GM19035 (cell line): ENCODE measurements around the gene MAST4.

Experiments used
- ATAC-seq: cut with Tn5 transposase; IDR thresholded peaks from one replicate; pipeline ENCODE4 v1.9.1; 2021; ENCODE audit not compliant: unreplicated experiment

The MAST4 gene

DNA sequence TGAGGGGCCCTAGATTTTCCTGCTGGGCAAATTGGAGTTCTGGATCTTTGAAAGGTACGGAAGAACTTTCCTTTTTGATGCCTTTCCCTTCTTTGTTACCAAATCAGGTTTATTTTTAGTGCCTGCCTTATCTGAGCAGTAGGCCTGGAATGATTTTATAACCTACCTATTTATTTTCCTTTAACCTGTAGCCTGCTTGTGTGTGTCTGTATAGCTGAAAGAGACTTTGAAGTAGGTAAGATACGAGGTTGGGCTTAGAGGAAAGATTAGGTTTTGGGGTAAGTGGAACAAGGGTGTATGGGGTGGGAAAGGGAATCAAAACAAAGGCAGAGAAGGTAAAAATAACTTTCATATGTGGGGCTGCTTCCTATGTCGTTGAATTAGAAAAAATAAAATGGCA, 389.2 kb downstream of the MAST4 start:
- ATAC-seq = no peak

DNA sequence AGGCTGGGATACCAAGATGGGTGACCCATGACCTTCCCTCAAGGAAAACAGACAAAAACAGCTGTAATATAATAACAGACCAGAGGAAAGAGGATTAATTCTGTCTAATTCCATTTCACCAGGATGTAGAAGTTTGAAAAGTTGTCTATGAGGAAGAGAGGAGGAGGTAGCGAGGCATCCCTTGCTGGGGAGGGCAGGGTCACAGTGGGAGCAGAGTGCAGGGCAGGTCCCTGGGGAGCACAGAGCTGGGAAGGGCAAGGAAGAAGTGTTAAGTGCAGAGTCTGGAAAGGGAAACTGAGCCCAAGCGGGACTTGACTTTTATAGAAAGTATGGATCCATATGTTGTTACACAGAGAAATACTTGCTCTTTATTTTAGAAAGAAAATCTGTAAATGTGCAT, 389.8 kb downstream of the MAST4 start:
- no peak for ATAC-seq

DNA sequence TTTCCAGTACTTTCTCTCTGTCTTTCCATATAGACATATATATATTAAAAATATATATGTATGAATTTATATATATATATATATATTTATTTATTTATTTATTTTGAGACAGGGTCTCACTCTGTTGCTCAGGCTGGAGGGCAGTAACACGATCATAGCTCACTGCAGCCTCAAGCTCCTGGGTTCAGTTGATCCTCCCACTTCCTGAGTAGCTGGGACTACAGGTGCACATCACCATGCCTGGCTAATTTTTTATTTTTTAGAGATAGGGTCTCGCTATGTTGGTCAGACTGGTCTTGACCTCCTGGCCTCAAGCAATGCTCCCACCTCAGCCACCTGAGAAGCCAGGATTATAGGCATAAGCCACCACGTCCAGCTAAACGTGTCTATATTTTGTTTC, 390.3 kb downstream of the MAST4 start:
- no peak for ATAC-seq

DNA sequence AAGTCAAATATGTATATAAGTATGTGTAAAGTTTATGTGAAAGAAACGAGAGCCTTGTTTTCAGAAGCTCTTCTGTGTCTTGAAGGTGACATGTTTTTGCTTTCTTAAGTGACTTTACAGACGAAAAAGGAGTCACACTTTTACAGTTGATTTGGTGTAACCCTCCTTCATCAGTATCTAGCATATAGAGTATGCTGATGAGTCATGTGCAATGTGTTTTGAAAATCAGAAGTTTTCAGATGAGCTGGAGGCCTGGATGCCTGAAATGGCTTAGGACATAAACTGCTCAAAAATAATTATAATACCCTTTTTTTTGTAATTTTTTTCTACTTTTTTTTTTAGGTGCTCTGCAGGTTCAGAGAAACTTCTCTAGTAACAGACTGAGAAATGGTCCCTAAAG, 390.9 kb downstream of the MAST4 start:
- ATAC-seq = no peak

DNA sequence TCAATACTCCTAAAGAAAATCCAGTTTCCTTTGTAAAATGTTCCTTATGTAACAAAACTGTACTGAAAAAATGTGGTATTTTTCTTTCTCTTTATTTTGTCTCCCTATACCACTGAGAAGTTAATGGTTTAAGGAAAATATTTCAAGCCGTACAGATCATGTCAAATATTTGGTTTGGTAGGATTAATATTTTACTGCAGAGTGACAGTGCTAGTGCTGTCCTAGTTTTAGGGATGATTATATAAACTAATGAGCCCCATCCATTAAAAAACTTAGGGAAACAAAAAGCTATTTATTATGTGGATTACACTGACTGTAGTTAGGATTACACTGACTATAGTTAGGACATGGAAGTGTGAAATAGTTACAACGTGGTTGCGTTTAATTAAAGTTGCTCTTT, 391.3 kb downstream of the MAST4 start:
- ATAC-seq = no peak

DNA sequence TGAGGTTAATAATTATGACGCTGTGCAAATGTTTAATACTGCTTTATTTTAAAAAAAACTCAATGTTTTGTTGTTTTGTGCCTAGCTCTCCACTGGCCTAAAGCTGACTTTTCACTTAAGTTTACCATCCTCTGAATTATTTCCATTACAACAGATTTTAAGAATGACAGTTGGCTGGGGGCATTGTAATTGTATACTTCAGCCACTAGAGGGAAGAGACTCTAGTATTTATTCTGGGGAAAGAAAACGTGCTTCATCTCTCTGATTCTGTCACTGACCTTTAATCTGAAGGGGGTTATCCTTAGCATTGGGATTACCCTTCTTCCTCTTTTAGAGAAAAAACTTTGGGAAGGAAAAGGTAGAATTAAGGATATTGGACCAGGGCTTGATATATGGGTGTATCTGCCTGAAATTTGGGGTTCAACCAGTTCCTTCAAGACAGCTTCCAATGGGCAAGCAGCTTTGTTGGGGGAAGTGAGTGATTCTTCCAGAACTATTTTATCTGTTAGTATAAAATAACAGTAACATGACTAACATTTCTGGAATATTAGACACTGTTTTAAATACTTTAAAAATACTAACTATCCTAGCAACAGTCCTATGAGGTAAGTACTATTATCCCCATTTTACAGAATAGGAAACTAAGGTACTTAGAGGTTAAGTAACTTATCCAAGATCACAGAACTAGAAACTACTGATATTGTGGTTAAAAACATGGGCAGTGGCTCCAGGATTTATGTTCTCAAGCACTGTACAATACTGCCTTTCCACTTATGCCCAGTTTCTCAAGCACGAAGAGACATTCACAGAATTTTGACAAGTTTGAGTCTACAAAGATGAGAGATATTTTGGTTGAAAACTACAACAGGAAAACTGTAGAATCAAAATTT, 392.0 kb downstream of the MAST4 start:
- ATAC-seq = peak; percentile 58

DNA sequence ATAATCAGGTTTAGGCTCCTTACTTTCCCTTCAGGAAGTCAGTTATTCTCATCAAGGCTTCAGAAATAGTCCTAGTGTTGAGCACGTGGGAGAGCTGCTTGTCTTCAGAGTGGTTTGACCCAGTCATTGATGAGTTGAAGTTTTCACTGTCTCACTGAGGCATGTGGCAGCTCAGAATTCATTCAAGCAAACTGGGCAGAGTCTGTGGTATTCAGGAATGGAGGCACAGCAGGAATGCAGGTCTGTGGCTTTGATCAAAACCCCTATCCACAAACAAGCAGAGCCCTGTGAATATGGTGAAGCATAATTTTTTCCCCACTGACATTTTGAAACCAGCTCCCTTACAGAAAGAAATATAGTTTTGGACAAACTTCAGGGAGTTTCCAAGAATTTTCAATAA, 393.1 kb downstream of the MAST4 start:
- ATAC-seq = no peak

DNA sequence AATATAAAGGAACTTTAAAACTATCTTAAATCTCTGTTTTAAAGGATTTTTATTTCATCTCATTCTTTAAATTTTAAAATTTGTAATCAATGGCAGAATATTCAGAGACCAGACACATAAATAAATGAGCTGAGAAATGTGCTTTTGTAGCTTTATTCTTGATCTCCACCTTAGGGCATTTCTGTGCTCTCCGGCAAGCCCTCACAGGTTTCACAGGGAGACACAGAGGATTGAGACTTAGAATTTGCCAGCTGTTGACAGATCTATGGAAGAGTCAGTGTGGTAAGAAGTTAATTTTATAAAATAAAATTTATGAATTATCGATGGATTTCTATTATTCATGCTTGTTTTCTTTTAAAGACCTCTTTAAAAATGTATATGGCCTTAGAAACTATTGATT, 393.6 kb downstream of the MAST4 start:
- no peak for ATAC-seq

DNA sequence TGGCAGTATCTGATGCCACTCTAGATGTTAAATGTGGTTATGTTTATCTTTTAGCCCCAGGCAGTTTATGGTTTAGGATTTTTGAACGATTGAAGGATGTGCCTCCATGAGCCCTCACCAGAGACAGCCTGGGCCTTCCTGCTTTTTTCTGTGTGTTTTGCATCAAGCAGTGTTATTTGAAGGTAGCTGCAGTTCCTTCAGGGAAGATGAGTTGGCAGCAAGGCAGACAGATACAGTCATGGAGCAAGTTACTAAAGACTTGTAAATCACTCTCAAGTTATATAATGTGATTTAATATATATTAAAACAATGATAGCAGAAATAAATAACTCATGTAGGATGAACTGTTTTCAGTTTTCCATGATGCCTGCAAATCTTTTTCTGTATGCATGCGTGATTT, 395.6 kb downstream of the MAST4 start:
- no peak for ATAC-seq

DNA sequence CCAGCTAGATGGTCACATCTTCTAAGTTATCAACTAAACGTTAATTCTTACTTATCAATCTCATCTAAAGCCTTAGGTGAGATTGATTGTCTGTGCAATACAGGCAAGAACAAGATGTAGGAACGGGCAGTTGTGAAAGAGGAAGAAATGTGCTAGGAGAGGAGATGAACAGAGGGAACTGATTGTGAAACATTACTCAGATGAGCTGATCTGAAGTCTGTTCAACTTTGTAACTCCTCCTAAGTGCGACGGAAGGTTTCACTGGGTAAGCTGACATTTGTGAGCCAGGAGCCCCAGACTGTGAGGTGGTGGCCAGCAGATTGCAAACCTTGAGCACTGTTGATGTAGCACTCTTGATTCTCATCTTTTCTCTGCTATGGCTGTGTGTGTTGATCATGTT, 396.4 kb downstream of the MAST4 start:
- no peak for ATAC-seq

DNA sequence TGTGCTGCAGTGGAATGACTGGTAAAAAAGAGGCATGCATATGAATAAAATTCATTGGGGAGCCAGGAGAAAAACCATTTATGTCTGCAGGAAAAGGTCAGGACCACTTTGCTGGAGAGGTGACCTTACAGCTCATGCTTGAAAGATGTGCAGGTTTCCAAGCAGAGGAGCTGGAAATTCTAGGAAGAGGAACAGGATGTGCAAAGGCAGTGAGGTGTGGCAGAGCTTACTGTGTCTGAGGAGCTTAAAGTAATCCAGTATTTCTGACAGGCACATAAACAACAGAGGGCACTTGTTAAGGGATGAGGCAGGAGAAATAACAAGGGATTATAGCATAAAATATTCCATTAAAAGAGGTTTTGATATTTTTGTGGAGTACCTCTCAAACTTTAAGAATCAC, 397.3 kb downstream of the MAST4 start:
- ATAC-seq = no peak

DNA sequence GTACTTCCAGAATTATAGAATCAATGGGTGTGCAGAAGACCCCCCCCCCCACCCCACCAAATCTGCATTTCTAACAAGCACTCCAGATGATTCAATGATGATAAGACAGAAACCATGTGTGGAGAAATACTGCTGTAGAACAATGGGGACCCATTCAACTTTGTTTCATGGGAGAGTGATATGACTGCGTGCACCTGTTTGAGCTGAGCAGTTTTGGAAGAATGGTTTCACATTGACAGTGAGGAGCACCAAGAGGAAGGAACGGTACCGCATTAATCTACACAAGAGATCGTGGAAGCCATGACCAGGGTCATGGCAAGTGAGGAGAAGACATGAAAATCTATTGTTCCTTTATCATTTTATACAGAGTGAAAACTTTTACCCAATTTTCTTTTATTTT, 397.7 kb downstream of the MAST4 start:
- ATAC-seq = no peak

DNA sequence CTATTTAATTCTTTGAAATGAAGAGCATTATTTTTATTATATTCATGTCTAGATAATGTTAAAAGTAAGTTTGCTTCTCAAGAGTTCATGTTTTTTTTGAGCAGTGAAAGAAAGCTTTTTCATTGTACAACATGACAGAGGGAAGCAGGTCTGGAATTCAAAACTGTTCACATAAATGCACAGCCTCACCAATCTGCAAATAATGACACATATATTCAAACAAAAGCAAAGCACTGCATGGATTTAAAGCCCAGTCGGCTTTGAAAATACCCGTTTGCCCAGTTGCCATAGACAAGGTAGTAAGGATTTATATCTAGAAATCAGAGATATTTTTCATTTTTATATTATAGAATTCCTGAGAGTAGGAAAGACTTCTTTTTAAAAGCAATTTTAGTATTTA, 398.6 kb downstream of the MAST4 start:
- ATAC-seq = no peak

DNA sequence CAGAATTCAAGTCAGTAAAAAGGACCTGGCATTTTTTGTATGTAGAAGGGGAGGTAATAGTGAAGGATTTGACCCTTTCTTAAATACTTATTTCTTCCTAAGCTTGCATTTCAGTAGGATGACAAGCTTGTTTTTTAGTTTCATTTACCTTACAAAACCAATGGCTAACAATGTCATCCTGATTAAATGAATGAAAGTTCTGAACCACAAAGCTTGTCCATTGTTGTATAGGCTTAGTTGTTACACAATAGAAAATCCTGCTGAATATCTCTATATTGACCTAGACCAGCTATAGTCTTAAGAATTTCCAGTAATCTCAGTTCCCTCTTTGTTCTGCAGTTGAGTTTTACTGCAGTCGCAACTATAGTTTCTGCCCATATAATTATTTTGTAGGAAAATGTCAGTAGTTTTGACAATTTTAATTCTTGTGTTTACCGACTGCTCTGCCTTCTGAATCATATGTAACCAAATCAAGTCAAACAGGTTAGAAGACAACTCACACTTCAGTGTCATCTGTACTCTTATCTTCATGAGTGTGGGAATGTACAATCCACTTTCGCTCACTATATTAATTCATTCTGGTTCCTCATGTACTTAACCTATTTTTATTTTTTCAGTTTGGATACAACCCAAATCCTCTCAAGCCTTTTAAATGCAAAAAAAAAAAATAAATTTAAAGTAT, 404.7 kb downstream of the MAST4 start:
- ATAC-seq = no peak

DNA sequence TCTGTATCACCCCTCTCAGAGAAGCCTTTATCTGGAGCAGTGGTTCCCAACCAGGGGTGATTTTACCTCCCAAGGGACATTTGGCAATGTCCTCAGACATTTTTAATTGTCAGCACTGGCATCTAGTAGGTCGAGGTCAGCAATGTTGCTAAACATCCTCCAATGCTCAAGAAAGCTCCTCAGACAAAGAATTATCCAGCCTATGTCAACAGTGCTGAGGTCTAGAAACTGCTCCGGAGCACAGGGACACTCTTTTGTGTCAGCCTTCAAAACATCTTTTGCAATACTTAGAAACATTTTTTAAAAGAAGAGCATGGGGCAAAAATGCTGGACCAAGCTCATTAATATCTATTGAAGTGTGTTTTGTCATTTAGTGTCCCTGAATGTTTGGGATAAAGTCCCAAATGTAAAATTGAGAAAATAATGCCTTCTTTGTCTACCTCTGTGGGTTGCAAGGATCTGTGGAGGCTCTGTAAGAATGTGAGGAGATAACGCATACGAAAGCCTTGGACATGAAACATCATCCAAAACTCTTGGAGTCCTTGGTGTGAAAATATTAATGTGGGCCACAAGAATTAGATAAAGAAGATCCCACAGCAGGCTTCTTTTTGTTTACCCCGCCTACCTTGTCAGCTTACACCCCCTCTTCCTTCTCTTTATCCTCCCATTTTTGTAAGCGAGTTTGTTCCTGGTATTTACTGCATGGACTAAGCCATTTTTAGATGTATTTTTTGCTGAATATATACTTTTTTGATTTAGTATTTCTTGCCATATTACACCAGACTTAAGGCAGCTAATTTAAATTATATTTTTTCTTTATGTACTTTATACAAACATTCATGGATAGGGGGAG, 406.9 kb downstream of the MAST4 start:
- no peak for ATAC-seq

DNA sequence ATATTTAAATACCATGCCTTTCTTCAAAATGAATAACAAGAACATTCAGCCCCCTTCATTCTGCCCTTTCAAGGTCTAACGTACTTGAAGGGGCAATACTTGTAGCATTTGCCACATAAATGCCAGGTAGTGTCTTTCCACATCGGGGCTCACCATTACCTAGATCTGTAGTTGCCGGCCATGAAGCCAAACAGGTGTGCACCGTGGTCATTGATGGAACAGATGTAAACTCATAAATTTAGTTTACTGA, 407.4 kb downstream of the MAST4 start:
- ATAC-seq = no peak

DNA sequence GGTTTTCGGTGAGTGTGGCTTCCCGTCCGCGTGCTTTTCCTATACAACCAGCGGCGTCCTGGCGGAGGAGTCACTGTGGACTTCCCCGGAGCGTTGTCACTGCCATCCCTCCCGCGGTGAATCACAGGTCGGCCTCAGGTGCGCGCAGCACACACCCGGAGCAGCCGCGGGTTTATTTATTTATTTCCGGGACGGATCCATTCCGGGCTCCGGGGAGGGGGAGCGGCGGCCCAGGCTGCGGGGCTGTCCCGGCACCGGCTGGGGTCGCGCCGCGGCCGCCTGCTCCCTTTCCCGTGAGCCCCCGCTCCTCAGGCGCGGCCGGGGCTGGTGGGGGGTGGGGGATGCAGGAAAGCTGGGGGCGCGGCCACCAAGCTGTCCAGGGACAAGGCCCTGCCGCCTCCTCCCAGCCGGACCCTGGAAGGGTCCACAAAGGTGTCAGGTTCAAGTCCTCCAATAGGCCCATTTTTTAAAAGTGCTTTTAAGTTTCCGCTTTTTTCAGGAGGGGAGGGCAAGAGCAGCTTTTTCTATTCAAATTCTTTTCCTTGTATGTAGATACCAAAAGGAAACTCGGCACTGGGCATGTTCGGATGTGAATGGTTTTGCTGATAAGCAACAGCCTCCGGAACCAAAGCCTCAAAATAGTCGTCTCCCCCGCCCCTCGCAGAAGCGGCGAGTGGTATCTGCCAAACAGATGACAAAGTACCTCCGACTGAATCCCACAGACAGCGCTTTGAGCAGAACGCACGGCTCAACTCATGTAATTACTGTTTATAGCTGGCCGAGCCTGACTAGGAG, 407.9 kb downstream of the MAST4 start:
- peak; percentile 65 for ATAC-seq

DNA sequence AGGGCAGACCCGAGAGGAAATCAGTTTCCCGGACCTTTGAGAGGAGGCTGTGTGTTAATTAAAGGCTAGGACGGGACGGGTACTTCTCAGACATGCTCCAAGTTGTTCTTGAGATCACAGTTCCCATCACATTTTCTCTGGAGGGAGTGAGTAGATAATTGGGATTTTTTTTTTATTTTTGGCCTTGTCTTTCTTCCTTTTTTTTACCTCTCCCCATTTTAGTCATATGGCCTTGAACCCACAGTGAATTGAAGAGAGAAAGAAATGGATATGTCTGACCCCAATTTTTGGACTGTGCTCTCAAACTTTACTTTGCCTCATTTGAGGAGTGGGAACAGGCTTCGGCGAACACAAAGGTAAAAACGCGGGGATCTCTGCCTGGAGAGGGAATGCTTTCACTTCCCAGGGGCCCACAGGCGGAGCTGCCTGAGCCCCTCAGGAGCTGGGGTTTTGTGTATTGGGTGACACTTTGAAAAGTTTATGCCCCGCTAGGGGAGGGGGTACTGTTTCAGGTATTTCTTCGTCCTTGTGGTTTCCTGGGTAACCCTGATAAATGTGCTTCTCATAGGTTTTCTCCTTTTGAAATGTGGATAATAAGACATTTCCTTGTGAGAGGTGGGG, 408.6 kb downstream of the MAST4 start:
- no peak for ATAC-seq

DNA sequence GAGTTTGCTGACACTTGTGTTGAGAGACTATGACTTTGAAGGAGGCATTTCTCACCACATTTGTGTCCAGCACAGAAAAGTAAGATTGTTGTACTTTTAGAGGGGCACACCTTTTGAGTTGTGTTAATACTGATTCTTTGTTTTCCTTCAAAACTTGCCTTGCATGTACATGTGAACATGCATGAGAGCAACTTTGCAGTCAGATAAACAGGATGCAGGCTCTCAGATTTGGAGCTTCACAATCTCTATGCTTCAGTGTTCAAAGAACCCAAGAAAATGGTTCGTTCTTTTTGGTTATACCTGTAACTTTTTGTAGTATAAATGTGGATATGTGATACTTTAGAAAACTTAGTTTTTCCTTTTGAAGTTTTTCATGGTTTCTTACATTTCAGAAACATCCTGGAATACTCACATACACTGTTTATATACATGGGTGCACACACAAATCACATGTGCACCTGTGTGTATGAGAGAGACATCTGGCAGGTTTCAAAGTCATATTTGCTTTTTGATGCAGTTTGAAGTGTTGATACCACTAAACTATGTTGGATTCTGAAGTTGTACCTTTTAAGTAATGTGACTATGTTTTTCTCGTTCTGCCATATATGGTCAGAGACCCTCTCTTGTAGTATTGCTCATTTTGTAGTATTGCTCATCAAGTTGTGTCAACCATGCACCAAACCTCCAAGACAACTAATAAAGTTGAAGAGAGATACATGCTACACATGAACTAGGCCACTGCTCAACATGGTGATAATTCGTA, 409.7 kb downstream of the MAST4 start:
- ATAC-seq = no peak

DNA sequence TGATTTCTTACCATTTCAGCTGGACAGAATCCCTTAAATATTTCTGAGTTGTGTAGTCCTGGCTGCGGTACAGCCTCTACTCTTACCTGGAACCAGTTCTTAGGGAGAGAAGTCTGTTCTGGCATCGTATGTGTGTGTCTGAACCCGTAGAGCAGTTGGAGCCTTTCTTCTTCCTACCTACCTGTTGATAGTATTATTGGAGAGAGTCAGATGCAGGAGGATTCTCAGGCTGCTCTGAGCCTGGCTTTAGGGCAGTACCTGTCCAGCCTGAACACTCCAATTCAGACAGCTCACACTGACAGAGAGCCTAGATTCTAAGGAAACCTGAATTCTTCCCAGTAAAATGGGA, 410.3 kb downstream of the MAST4 start:
- no peak for ATAC-seq
